PC-3 (cell line): ENCODE measurements around the gene FAM171A2. TPM values are rescaled to one million over a fixed set of nuclear protein-coding genes. Genes with fewer than 3 reads are reported as not detected.
"Not testable (repeated sequence)": the region's sequence is repeated elsewhere in the genome, so short reads cannot be mapped to it uniquely, and the experiment has no call there.

Source experiments
- ATAC-seq: fragments of 200-7000 bp; cut with Tn5 transposase; 2 replicates; pipeline ENCODE4 v1.9.1; 2020; ENCODE audit warnings: mild to moderate bottlenecking, moderate library complexity
- BruUV-seq: library from RNA; stranded (reverse); fragments of 400-500 nt; replicated peaks from 2 replicates; lab custom pipeline; 2021; lab: Mats Ljungman, UMichigan
- CTCF ChIA-PET: fragments of 300-600 bp; sonication (Branson Sonifier 250); formaldehyde crosslinking; loops from one replicate; lab custom pipeline; 2022; ENCODE audit warnings: antibody characterized with exemption; lab: Charles Lee
- POLR2A ChIA-PET: fragments of 300-600 bp; sonication (Branson Sonifier 250); formaldehyde crosslinking; loops from one replicate; lab custom pipeline; 2022; ENCODE audit warnings: antibody characterized with exemption; ENCODE audit not compliant: unreplicated experiment; lab: Charles Lee
- DNase-seq: peaks from one replicate; pipeline ENCODE4 v3.0.0-alpha.2; 2015
- H2AFZ ChIP-seq: fragments of 300-600 bp; sonication (generic); 2 replicates; pipeline ENCODE4 v1.6.0; 2016; ENCODE audit warnings: antibody characterized with exemption, low read length
- H3F3A ChIP-seq: fragments of 300-600 bp; sonication (generic); one replicate; pipeline ENCODE4 v1.6.0; 2017; ENCODE audit warnings: antibody characterized with exemption, low read length, control low read depth, mild to moderate bottlenecking; ENCODE audit not compliant: unreplicated experiment
- H3K27ac ChIP-seq: fragments of 300-600 bp; sonication (generic); 2 replicates; pipeline ENCODE4 v1.5.1; 2016; ENCODE audit warnings: mild to moderate bottlenecking, low read length
- H3K27me3 ChIP-seq: fragments of 300-600 bp; sonication (generic); 2 replicates; pipeline ENCODE4 v1.6.1; 2016; ENCODE audit warnings: low read length, mixed read lengths
- H3K36me3 ChIP-seq: fragments of 300-600 bp; sonication (generic); 2 replicates; pipeline ENCODE4 v1.6.1; 2016; ENCODE audit warnings: low read depth, mixed run types, low read length, mixed read lengths
- H3K4me1 ChIP-seq: fragments of 300-600 bp; sonication (generic); 2 replicates; pipeline ENCODE4 v1.5.1; 2016; ENCODE audit warnings: low read length; ENCODE audit not compliant: insufficient read depth
- H3K4me2 ChIP-seq: fragments of 300-600 bp; sonication (generic); 2 replicates; pipeline ENCODE4 v1.6.0; 2016; ENCODE audit warnings: low read length
- H3K4me3 ChIP-seq: fragments of 300-600 bp; sonication (generic); 2 replicates; pipeline ENCODE4 v1.5.1; 2016; ENCODE audit warnings: mild to moderate bottlenecking, low read length, mixed read lengths
- H3K79me2 ChIP-seq: fragments of 300-600 bp; sonication (generic); 2 replicates; pipeline ENCODE4 v1.6.1; 2017; ENCODE audit warnings: low read length, mixed read lengths
- H3K9ac ChIP-seq: fragments of 300-600 bp; sonication (generic); 2 replicates; pipeline ENCODE4 v1.6.0; 2016; ENCODE audit warnings: mild to moderate bottlenecking, low read length
- H3K9me2 ChIP-seq: fragments of 300-600 bp; sonication (generic); replicated peaks from 2 replicates; pipeline ENCODE4 v1.6.1; 2016; ENCODE audit warnings: mixed run types, low read length, mixed read lengths
- H3K9me3 ChIP-seq: fragments of 300-600 bp; sonication (generic); 2 replicates; pipeline ENCODE4 v1.6.1; 2016; ENCODE audit warnings: low read length, mixed read lengths
- H4K20me1 ChIP-seq: fragments of 300-600 bp; sonication (generic); 2 replicates; pipeline ENCODE4 v1.6.1; 2016; ENCODE audit warnings: low read length, mixed read lengths
- EZH2 ChIP-seq: fragments of 300-600 bp; sonication (generic); IDR thresholded peaks from one replicate; pipeline ENCODE4 v1.6.1; 2017; ENCODE audit warnings: antibody characterized with exemption, mild to moderate bottlenecking, low read length; ENCODE audit not compliant: unreplicated experiment
- EZH2phosphoT487 ChIP-seq: fragments of 300-600 bp; sonication (generic); IDR thresholded peaks from 2 replicates; pipeline ENCODE4 v1.6.1; 2018; ENCODE audit warnings: mild to moderate bottlenecking, antibody characterized with exemption, low read length, borderline replicate concordance
- intact Hi-C: fragments of 100-400 bp; cut with micrococcal nuclease; formaldehyde crosslinking; loops from 2 replicates; pipeline ENCODE4 v1.9.0; 2023
- total RNA-seq: library from RNA; depleted of rRNA; stranded (reverse); fragments of >200 nt; gene quantifications from 2 replicates; pipeline ENCODE4 v1.2.3, GENCODE V29; 2014
- TF ChIP-seq, protein P1 (sequence below): fragments of 300-600 bp; sonication (generic); conservative IDR thresholded peaks from 2 replicates; pipeline ENCODE4 v1.5.1; 2017; ENCODE audit warnings: antibody characterized with exemption, low read depth, mild to moderate bottlenecking, low read length

Gene FAM171A2
- total RNA-seq, 1 experiment from 2014 or later, result 16.3 TPM

DNA sequence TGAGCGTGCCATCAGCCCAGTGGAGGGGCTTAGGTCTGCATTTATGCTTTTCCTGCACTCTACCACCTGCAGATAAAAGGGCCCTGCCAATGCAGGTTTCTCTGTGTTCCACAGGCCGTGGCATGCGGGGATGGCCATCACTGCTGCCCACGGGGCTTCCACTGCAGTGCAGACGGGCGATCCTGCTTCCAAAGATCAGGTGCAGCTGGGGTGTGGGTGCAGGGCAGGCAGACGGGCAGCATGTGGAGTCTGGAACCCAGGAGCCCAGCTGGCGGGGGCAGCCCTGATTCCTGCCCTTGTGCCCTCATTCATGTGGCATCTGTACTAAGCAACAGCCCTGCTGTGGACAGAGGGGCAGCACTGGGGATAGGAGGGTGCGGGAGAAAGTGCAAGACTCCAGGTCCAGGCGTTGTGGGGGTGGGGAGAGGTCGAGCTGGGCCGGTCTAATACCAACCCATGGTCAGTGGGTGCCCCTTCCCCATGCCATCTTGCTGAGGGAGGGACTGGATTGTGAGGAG, 14.0 kb downstream of the FAM171A2 start:
- peaks cover 15% of the 10 kb centered on the region for H3K79me2 ChIP-seq
- intact Hi-C loops, result no loop called here
- H3K27me3 ChIP-seq, result no peaks in the 10 kb centered on the region
- ChIA-PET POLR2A (interaction anchor here (0.6 kb wide), 1 partner anchor 174 kb away, joined by 3 read pairs; no protein-coding TSS in a partner anchor), CTCF (no interaction called here)
- ATAC-seq (no peak), DNase-seq (no peak)
- TF ChIP-seq EZH2phosphoT487 (no peak), EZH2 (no peak)
- TF ChIP-seq, protein P1, sequence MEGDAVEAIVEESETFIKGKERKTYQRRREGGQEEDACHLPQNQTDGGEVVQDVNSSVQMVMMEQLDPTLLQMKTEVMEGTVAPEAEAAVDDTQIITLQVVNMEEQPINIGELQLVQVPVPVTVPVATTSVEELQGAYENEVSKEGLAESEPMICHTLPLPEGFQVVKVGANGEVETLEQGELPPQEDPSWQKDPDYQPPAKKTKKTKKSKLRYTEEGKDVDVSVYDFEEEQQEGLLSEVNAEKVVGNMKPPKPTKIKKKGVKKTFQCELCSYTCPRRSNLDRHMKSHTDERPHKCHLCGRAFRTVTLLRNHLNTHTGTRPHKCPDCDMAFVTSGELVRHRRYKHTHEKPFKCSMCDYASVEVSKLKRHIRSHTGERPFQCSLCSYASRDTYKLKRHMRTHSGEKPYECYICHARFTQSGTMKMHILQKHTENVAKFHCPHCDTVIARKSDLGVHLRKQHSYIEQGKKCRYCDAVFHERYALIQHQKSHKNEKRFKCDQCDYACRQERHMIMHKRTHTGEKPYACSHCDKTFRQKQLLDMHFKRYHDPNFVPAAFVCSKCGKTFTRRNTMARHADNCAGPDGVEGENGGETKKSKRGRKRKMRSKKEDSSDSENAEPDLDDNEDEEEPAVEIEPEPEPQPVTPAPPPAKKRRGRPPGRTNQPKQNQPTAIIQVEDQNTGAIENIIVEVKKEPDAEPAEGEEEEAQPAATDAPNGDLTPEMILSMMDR, result no peak
- no peak overlapping the region for H3K4me3 ChIP-seq
- no peak overlapping the region for H3K27ac ChIP-seq
- peaks cover 4% of the 10 kb centered on the region; the same call in 1 of the 2 replicates for H3K4me1 ChIP-seq
- H4K20me1 ChIP-seq, result no peaks in the 10 kb centered on the region
- BruUV-seq, result no TSS peak
- H3F3A ChIP-seq, result no peaks in the 10 kb centered on the region
- H2AFZ ChIP-seq, result no peak overlapping the region
- no peak overlapping the region for H3K9ac ChIP-seq
- H3K9me3 ChIP-seq, result no peaks in the 10 kb centered on the region
- no peaks in the 10 kb centered on the region for H3K9me2 ChIP-seq
- H3K4me2 ChIP-seq, result no peak overlapping the region
- H3K36me3 ChIP-seq, result peaks cover 13% of the 10 kb centered on the region; the same call in 1 of the 2 replicates

DNA sequence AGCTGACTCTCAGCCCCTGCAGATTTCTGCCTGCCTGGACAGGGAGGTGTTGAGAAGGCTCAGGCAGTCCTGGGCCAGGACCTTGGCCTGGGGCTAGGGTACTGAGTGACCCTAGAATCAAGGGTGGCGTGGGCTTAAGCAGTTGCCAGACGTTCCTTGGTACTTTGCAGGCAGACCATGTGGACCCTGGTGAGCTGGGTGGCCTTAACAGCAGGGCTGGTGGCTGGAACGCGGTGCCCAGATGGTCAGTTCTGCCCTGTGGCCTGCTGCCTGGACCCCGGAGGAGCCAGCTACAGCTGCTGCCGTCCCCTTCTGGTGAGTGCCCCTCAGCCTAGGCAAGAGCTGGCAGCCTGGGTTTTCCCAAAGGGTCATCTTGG, 14.7 kb downstream of the FAM171A2 start:
- Histone ChIP-seq H3K4me3 (no peak overlapping the region), H3K4me1 (peaks cover 4% of the 10 kb centered on the region; the same call in 1 of the 2 replicates), H3K9me3 (no peaks in the 10 kb centered on the region), H3F3A (no peaks in the 10 kb centered on the region), H4K20me1 (no peaks in the 10 kb centered on the region), H3K27me3 (no peaks in the 10 kb centered on the region), H3K79me2 (peaks cover 15% of the 10 kb centered on the region), H3K9me2 (no peaks in the 10 kb centered on the region), H3K27ac (no peak overlapping the region), H3K9ac (no peak overlapping the region), H3K36me3 (peaks cover 13% of the 10 kb centered on the region; the same call in 1 of the 2 replicates), H2AFZ (no peak overlapping the region), H3K4me2 (no peak overlapping the region)
- intact Hi-C loops, result no loop called here
- TF ChIP-seq EZH2 (no peak), EZH2phosphoT487 (no peak)
- TF ChIP-seq, protein P1, result no peak
- POLR2A ChIA-PET, result no interaction called here
- DNase-seq (no peak), ATAC-seq (no peak)
- BruUV-seq, result no TSS peak
- CTCF ChIA-PET, result no interaction called here

DNA sequence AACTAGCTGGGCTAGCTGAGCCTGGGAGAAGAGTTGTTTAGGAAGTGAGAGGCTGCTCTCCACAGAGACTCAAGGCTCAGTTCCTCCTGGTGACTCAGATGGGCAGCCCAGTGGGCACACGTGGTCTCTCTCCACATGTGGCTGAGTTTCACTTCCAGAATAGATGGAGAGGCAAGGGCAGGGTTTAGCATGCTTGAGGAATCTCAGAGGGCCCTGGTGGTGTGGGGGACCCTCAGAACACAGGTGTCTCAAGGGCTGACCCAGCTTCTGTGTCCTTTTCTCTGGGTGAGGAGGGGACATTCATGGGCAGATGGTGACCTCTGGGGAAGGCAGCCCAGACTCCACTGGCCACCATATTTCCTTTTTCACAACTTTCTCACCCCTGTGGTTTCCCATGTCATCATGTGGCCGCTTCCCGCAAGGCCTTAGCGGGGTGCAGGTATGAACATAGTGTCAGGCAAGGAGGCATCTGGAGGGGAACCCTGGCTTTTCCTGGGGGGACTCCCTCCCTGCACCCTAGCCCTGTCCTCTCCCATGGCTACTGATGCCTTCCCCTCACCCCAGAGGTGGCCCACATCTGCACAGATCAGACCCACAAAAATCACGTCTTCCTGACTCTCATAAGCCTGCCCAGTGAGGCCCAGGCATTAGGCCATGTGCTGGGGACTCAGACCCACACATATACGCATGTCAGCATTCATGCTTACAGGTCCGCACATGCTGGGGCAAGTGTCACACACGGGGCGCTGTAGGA, 15.2 kb downstream of the FAM171A2 start:
- no peak overlapping the region for H3K27ac ChIP-seq
- ChIA-PET POLR2A (no interaction called here), CTCF (no interaction called here)
- no peaks in the 10 kb centered on the region for H4K20me1 ChIP-seq
- intact Hi-C loops, result no loop called here
- no peaks in the 10 kb centered on the region for H3K9me2 ChIP-seq
- TF ChIP-seq EZH2phosphoT487, result no peak
- TF ChIP-seq EZH2, result no peak
- TF ChIP-seq, protein P1, result no peak
- no peaks in the 10 kb centered on the region for H3F3A ChIP-seq
- no peak overlapping the region for H3K4me2 ChIP-seq
- no peak for ATAC-seq
- no peak overlapping the region for H3K9ac ChIP-seq
- BruUV-seq, result no TSS peak
- H3K4me3 ChIP-seq, result no peak overlapping the region
- no peak for DNase-seq
- H3K4me1 ChIP-seq, result peaks cover 4% of the 10 kb centered on the region; the same call in 1 of the 2 replicates
- no peaks in the 10 kb centered on the region for H3K9me3 ChIP-seq
- H3K79me2 ChIP-seq, result peaks cover 15% of the 10 kb centered on the region
- no peak overlapping the region for H2AFZ ChIP-seq
- H3K36me3 ChIP-seq, result peaks cover 13% of the 10 kb centered on the region; the same call in 1 of the 2 replicates
- no peaks in the 10 kb centered on the region for H3K27me3 ChIP-seq

DNA sequence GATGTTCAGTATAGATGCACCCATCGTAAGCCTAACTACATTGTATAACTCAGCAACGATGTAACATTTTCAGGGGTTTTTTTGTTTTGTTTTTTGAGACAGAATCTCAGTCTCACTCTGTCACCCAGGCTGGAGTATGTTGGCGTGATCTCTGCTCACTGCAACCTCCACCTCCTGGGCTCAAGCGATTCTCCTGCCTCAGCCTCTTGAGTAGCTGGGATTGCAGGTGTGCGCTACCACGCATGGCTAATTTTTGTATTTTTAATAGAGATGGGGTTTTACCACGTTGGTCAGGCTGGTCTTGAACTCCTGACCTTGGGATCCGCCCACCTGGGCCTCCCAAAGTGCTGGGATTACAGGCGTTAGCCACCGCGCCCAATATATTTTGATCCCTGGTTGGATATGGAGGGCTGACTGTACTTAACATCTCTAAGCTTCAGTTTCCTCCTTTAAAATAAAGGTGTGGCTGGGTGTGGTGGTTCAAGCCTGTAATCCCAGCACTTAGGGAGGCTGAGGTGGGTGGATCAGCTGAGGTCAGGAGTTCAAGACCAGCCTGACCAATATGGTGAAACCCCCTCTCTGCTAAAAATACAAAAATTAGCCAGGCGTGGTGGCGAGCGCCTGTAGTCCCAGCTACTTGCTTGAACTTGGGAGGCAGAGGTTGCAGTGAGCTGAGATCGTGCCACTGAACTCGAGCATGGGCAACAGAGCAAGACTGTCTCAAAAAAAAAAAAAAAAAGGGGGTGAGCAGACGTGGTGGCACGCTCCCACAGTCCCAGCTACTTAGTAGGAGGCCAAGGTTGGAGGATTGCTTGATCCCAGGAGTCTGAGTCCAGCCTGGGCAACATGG, 16.2 kb downstream of the FAM171A2 start:
- DNase-seq, ATAC-seq, H4K20me1 ChIP-seq, H3K9ac ChIP-seq, BruUV-seq, H2AFZ ChIP-seq, H3K9me2 ChIP-seq, H3F3A ChIP-seq, H3K4me2 ChIP-seq, H3K27me3 ChIP-seq, POLR2A ChIA-PET, CTCF ChIA-PET, H3K4me1 ChIP-seq, intact Hi-C loops, H3K4me3 ChIP-seq, H3K27ac ChIP-seq, H3K36me3 ChIP-seq, H3K9me3 ChIP-seq: not testable (repeated sequence)
- H3K79me2 ChIP-seq, result peaks cover 15% of the 10 kb centered on the region
